Sciatic nerve (tissue), 2 donors: ENCODE measurements around the gene CUEDC1. TPM values are rescaled to one million over a fixed set of nuclear protein-coding genes. Genes with fewer than 3 reads are reported as not detected.
"Not testable (repeated sequence)": the region's sequence is repeated elsewhere in the genome, so short reads cannot be mapped to it uniquely, and the experiment has no call there.

Source experiments
- ATAC-seq: fragments of 200-7000 bp; cut with Tn5 transposase; one replicate; pipeline ENCODE4 v1.9.1; 2020; ENCODE audit warnings: mild to moderate bottlenecking, moderate library complexity
- DNase-seq: peaks from one replicate; pipeline ENCODE4 v3.0.0-alpha.2; 2020; ENCODE audit warnings: low spot score
- intact Hi-C: fragments of 100-400 bp; cut with DNase I; formaldehyde crosslinking; loops from one replicate; pipeline ENCODE4 v1.14.2; 2022
- total RNA-seq: library from RNA; stranded (reverse); fragmentation: NEBNext Ultra II Directional; extraction: Animal tissue kit (Norgen Biotek cat#: 25700); gene quantifications from one replicate; pipeline ENCODE4 v1.2.1, GENCODE V29; 2021
- donor health status: DM: no; HTN: no; CAD: no.
- donor health status: DM: no; HTN: no; CAD: no.

Gene CUEDC1
- total RNA-seq, 1 donor from 2014 or later = 44.3 TPM

- DNase-seq (peak; percentile 88), ATAC-seq (peak; percentile 78)
- intact Hi-C loops = no loop called here
Observed at GRCh38 chr17:57987581-57988300, 32.5 kb upstream of the CUEDC1 start, which contains the start of gene VEZF1. TSS of gene VEZF1 (minus strand) at chr17:57988254. CDS start at chr17:57988111, 143 bp downstream.

DNA sequence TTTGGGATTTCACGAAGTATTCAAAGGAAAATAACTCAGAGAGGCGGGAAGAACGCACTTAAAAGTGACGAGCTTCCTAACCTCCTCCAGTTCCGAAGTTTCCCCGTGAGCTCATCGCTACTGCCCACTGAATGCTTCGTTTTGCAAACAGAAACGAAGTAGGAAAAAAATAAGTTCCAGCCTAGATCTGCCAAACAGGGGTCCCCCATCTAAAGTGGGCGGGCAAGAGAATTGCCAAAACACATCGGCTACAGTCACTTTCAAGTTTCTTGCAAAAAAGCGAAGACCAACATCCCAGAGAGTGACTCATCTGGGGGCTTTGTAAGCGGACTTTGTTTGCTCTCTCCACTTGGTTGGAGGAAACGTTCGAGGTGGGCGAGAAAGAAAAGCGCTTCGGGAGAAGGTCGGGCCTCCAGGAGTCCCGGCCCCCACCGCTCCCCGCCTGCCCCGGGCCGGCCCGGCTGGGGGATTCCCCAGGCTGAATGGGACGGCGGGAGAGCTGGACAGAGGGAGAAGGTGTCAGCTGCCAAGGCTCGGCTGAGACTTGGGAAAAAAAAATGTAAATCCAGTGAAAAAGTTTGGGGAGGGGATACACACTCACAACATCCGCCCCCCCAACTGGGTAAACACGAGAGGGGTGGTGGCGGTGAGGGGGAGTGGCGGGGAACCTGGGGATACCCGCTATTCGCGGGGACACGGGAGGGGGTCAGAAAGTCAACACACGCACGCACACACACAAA is 31.8 kb upstream of the CUEDC1 start:
- intact Hi-C loops = no loop called here
- DNase-seq = peak; percentile 74

DNA sequence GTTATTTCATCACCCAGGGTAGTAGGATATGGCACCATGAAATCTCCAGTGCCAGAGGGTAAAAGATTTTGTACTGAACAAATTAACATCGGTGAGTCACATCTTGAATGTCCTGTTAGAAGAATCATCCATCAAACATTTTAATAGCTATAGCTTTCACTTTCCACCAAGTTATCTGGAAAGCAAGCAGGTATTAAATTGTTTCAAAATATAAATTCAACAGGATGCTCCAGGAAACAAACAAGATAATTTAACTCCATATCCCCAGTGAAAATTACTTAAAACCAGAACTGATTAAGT is 30.4 kb upstream of the CUEDC1 start:
- no peak for DNase-seq
- intact Hi-C loops = no loop called here
- ATAC-seq = no peak

More for the DNA sequence above, 31.8 kb upstream of the CUEDC1 start:
- peak; percentile 74 for ATAC-seq

GRCh38 chr17:57984936-57985674 is 29.9 kb upstream of the CUEDC1 start:
- DNase-seq (no peak), ATAC-seq (no peak)
- intact Hi-C loops = no loop called here

- intact Hi-C loops = no loop called here
- no peak for DNase-seq
Observed at GRCh38 chr17:57984261-57984890, 29.2 kb upstream of the CUEDC1 start.

DNA sequence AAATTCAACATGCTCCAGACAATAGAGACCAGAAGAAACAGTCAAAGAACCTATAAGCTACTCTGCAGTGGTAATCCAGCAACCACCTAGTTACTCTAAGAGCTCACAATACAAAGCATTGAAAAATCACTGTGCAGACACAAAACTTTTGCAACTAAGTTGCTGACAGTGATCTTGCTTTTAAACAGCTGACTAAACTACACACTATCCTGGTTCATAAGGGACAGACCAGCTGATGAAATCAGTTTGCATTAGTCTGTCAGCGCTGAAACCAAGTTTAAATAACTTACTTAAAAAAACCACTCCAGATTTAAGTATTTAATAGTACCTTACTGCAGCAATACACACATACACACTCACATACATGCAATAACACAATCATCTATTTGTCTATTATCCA is 28.2 kb upstream of the CUEDC1 start:
- intact Hi-C loops = no loop called here
- no peak for ATAC-seq
- DNase-seq = no peak

More at GRCh38 chr17:57984261-57984890, 29.2 kb upstream of the CUEDC1 start:
- no peak for ATAC-seq

- ATAC-seq = no peak
- DNase-seq = no peak
- intact Hi-C loops = no loop called here
Observed at GRCh38 chr17:57982452-57983170, 27.4 kb upstream of the CUEDC1 start.

- intact Hi-C loops = no loop called here
- no peak for DNase-seq
- ATAC-seq = no peak
Observed at GRCh38 chr17:57980522-57980921, 25.3 kb upstream of the CUEDC1 start.

- DNase-seq = no peak
- intact Hi-C loops = no loop called here
- no peak for ATAC-seq
Observed at GRCh38 chr17:57979076-57979475, 23.9 kb upstream of the CUEDC1 start.

DNA sequence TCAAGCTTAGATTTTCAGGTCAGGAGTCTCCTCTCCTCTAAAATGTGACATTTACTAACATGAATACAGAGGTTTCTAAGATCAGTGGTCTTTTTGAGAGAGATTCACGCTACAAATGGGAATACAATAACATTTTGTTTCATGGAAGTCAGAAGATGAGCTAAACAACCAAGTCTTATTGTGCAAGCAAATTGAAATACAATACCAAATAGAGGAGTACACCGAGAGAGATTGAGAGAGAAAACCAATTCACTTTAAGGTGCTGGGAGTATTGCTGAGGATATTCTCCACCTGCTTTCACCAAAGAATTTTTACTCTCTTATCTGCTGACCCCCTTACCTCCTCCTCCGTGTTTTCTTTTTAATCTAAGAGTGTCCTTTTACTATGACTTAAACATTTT is 21.4 kb upstream of the CUEDC1 start:
- intact Hi-C loops = no loop called here
- ATAC-seq (no peak), DNase-seq (no peak)

DNA sequence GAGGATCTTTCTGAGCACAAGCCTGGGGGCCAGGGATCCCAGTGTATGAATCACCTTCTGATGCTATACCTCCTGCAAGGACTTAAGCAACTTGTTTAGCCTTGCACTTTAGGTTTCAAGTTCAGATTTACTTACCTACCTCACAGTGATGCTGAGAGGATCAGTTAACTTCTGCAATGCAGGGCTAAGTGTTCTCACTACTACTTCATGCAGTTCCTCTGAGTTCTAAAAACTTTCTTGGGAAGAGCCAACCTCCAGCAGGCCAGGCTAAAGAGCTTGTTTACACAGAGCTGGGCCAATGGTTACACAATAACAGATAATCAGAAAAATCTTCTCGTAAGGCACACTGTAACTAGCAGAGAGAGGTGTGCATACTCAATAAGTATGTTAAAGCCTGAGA is 19.8 kb upstream of the CUEDC1 start:
- no peak for DNase-seq
- peak; percentile 92 for ATAC-seq
- intact Hi-C loops = no loop called here

GRCh38 chr17:57974053-57974824 is 19.0 kb upstream of the CUEDC1 start:
- ATAC-seq, intact Hi-C loops, DNase-seq: not testable (repeated sequence)

DNA sequence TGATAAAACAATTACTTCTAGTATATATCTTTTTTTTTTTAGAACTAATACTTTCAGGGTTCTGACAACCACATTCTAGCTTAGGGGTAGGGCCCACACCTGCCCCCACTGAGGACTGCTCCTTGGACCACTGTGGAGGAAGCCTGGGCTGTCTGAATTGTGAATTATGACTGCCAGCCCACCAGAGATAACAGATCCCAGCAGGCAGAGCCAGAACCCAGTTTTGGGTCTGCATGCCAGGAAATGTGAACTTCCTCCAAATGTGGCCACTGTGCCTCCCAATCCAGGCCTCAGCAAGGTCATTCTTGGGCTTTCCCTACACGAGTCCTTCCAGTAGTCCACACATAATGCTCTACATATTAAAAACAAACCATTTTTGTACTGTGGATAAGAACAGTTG is 16.9 kb upstream of the CUEDC1 start:
- DNase-seq (no peak), ATAC-seq (no peak)
- intact Hi-C loops = no loop called here

GRCh38 chr17:57971572-57971971 is 16.4 kb upstream of the CUEDC1 start:
- ATAC-seq (no peak), DNase-seq (no peak)
- intact Hi-C loops = no loop called here

GRCh38 chr17:57970710-57971109 is 15.5 kb upstream of the CUEDC1 start:
- ATAC-seq (no peak), DNase-seq (no peak)
- intact Hi-C loops = no loop called here

DNA sequence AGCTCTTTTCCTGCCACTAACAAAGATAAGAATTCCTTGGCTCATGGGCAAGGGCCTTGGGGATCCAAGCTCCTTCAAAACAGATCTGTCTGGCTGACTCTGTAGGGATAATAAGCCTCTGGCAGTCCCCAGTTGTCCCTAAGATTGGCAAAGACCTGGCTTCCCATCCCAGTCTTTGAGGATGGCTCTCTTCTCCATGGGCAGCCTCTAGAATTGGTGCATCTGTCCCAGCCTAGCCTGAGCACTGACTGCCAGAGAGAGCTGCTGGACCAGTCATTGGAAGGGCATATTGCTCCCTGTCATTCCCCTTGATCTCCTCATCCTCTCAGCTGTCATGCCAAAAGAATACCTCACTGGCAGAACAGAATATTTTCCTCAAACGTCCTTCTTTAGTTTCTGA is 13.2 kb upstream of the CUEDC1 start:
- intact Hi-C loops = no loop called here
- no peak for ATAC-seq
- DNase-seq = no peak

DNA sequence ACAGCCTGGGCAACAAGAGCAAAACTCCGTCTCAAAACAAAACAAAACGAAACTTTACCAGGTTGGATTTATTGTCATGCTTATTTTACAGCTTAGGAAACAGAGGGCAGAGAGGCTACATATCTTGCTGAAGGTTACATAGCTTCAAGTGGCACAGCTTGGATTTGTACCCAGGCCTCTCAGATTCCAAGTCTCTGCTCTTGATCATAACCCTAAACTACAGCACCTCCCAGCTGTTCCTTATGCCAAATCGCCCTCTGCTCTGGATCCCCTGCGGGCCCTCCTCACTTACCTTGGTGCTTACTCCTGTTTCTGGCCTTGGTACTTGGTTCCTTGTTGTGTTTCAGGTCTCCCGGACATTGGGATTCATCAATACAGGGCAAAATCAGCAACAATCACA is 11.7 kb upstream of the CUEDC1 start:
- DNase-seq (no peak), ATAC-seq (no peak)
- intact Hi-C loops = no loop called here

- intact Hi-C loops = no loop called here
- DNase-seq (no peak), ATAC-seq (no peak)
Observed at GRCh38 chr17:57966246-57966645, 11.0 kb upstream of the CUEDC1 start.
